Esophagus squamous epithelium (tissue), 4 donors: ENCODE data around the gene SPC25.

ENCODE experiments used
- CTCF ChIP-seq, 6 experiments: fragments of 450-650 bp in 4 of 6; fragments of 200-600 bp in 2 of 6; sonication (generic) in 2 of 6; IDR thresholded peaks; one replicate each; pipeline ENCODE4 v1.5.1; 2016 to 2019; ENCODE audit warnings: antibody characterized with exemption in 6 of 6, mild to moderate bottlenecking in 4 of 6, moderate library complexity in 4 of 6
- POLR2A ChIP-seq, 4 donors: fragments of 450-650 bp; IDR thresholded peaks; one replicate each; pipeline ENCODE4 v1.6.1; 2017; ENCODE audit warnings: antibody characterized with exemption in 4 of 4, mild to moderate bottlenecking in 4 of 4, moderate library complexity in 3 of 4

- TF ChIP-seq CTCF (IDR thresholded peaks at IDR 0.05) (no peak), POLR2A (IDR thresholded peaks at IDR 0.05) (no peak)
Observed at GRCh38 chr2:168913495-168913894, 23.3 kb upstream of the SPC25 start.
